MM.1S (cell line): Measurements from ENCODE around the gene CNEP1R1.

Source experiments
- DNase-seq: peaks from one replicate; pipeline ENCODE4 v3.0.0-alpha.2; 2015
- H2AFZ ChIP-seq: fragments of 300-600 bp; sonication (generic); 2 replicates; pipeline ENCODE4 v1.6.0; 2016; ENCODE audit warnings: antibody characterized with exemption, low read length
- H3F3A ChIP-seq: fragments of 300-600 bp; sonication (generic); 2 replicates; pipeline ENCODE4 v1.6.1; 2016; ENCODE audit warnings: mild to moderate bottlenecking, antibody characterized with exemption, low read length, moderate library complexity, mixed read lengths; ENCODE audit not compliant: insufficient read depth
- H3K27ac ChIP-seq: fragments of 300-600 bp; sonication (generic); 2 replicates; pipeline ENCODE4 v1.5.1; 2016; ENCODE audit warnings: mild to moderate bottlenecking, low read length
- H3K27me3 ChIP-seq: fragments of 300-600 bp; sonication (generic); replicated peaks from 2 replicates; pipeline ENCODE4 v1.6.0; 2016; ENCODE audit warnings: low read length; ENCODE audit not compliant: insufficient read depth
- H3K36me3 ChIP-seq: fragments of 300-600 bp; sonication (generic); replicated peaks from 2 replicates; pipeline ENCODE4 v1.6.1; 2016; ENCODE audit warnings: mild to moderate bottlenecking, low read length, mixed read lengths; ENCODE audit not compliant: insufficient read depth
- H3K4me1 ChIP-seq: fragments of 300-600 bp; sonication (generic); 2 replicates; pipeline ENCODE4 v1.6.1; 2016; ENCODE audit warnings: low read length, mixed read lengths
- H3K4me2 ChIP-seq: fragments of 300-600 bp; sonication (generic); 2 replicates; pipeline ENCODE4 v1.6.0; 2016; ENCODE audit warnings: low read depth, low read length
- H3K4me3 ChIP-seq: fragments of 300-600 bp; sonication (generic); 2 replicates; pipeline ENCODE4 v1.5.1; 2016; ENCODE audit warnings: low read length, mixed read lengths
- H3K79me2 ChIP-seq: fragments of 300-600 bp; sonication (generic); 2 replicates; pipeline ENCODE4 v1.6.1; 2016; ENCODE audit warnings: mixed run types, low read length, mixed read lengths
- H3K9ac ChIP-seq: fragments of 300-600 bp; sonication (generic); 2 replicates; pipeline ENCODE4 v1.6.1; 2016; ENCODE audit warnings: low read length, mixed read lengths
- H3K9me2 ChIP-seq: fragments of 300-600 bp; sonication (generic); replicated peaks from 2 replicates; pipeline ENCODE4 v1.6.1; 2016; ENCODE audit warnings: mild to moderate bottlenecking, low read length, mixed read lengths; ENCODE audit not compliant: insufficient read depth
- H3K9me3 ChIP-seq: fragments of 300-600 bp; sonication (generic); replicated peaks from 2 replicates; pipeline ENCODE4 v1.6.1; 2016; ENCODE audit warnings: mild to moderate bottlenecking, low read length, mixed read lengths; ENCODE audit not compliant: insufficient read depth
- H4K20me1 ChIP-seq: fragments of 300-600 bp; sonication (generic); 2 replicates; pipeline ENCODE4 v1.6.1; 2016; ENCODE audit warnings: mild to moderate bottlenecking, low read length, moderate library complexity, mixed read lengths; ENCODE audit not compliant: insufficient read depth
- CTCF ChIP-seq: fragments of 300-600 bp; sonication (generic); IDR thresholded peaks from 2 replicates; pipeline ENCODE4 v1.5.1; 2016; ENCODE audit warnings: antibody characterized with exemption, low read length, mixed read lengths
- EZH2 ChIP-seq: fragments of 300-600 bp; sonication (generic); optimal IDR thresholded peaks from 2 replicates; pipeline ENCODE3; 2017; ENCODE audit warnings: low read depth, mild to moderate bottlenecking, antibody characterized with exemption, low read length, mixed read lengths
- EZH2phosphoT487 ChIP-seq: fragments of 300-600 bp; sonication (generic); IDR thresholded peaks from 2 replicates; pipeline ENCODE4 v1.6.1; 2018; ENCODE audit warnings: antibody characterized with exemption, low read length

Gene CNEP1R1

GRCh38 chr16:50061326-50061725, 36.3 kb downstream of the CNEP1R1 start:
- no peaks in the 10 kb centered on the region for H3K9me2 ChIP-seq
- H3K79me2 ChIP-seq, result peaks cover under 1% of the 10 kb centered on the region
- no peaks in the 10 kb centered on the region for H3K36me3 ChIP-seq
- H3K27ac ChIP-seq, result no peak overlapping the region
- H3K4me1 ChIP-seq, result no peaks in the 10 kb centered on the region
- no peak overlapping the region for H3K4me3 ChIP-seq
- no peaks in the 10 kb centered on the region for H3K9me3 ChIP-seq
- peaks cover 2% of the 10 kb centered on the region; the same call in 1 of the 2 replicates for H3F3A ChIP-seq
- H2AFZ ChIP-seq, result no peak overlapping the region
- DNase-seq, result no peak
- H3K4me2 ChIP-seq, result no peak overlapping the region
- no peaks in the 10 kb centered on the region for H3K27me3 ChIP-seq
- TF ChIP-seq EZH2, result no peak
- TF ChIP-seq EZH2phosphoT487, result no peak
- TF ChIP-seq CTCF, result no peak
- H3K9ac ChIP-seq, result no peak overlapping the region
- no peaks in the 10 kb centered on the region for H4K20me1 ChIP-seq

- Histone ChIP-seq H3K9me2 (no peaks in the 10 kb centered on the region), H3K9me3 (no peaks in the 10 kb centered on the region), H3K79me2 (peaks cover 39% of the 10 kb centered on the region), H3K9ac (no peak overlapping the region), H3K4me3 (peak overlapping the region; percentile 36; the same call in 1 of the 2 replicates), H2AFZ (peak overlapping the region; percentile 76), H3K27me3 (no peaks in the 10 kb centered on the region), H4K20me1 (no peaks in the 10 kb centered on the region), H3K4me1 (peaks cover 20% of the 10 kb centered on the region), H3K36me3 (peaks cover 4% of the 10 kb centered on the region; the same call in 1 of the 2 replicates), H3K27ac (no peak overlapping the region), H3F3A (peaks cover 26% of the 10 kb centered on the region), H3K4me2 (peak overlapping the region; percentile 67)
- DNase-seq, result no peak
- TF ChIP-seq EZH2phosphoT487 (no peak), CTCF (no peak), EZH2 (no peak)
Observed at GRCh38 chr16:50065241-50065623, 40.2 kb downstream of the CNEP1R1 start.

- DNase-seq, result peak; percentile 94
- H3K4me2 ChIP-seq, result peak within 1 kb of the TSS; percentile 97
- H3K9me3 ChIP-seq, result no peaks in the 10 kb centered on the region
- H3K27me3 ChIP-seq, result no peaks in the 10 kb centered on the region
- no peaks in the 10 kb centered on the region for H3K9me2 ChIP-seq
- H4K20me1 ChIP-seq, result no peaks in the 10 kb centered on the region
- H3K9ac ChIP-seq, result peak within 1 kb of the TSS; percentile 98
- peaks cover 43% of the 10 kb centered on the region for H3K79me2 ChIP-seq
- peak within 1 kb of the TSS; percentile 96 for H2AFZ ChIP-seq
- H3K4me3 ChIP-seq, result peak within 1 kb of the TSS; percentile 100
- peaks cover 20% of the 10 kb centered on the region for H3K4me1 ChIP-seq
- H3F3A ChIP-seq, result peaks cover 26% of the 10 kb centered on the region
- TF ChIP-seq CTCF (no peak), EZH2phosphoT487 (no peak), EZH2 (no peak)
- H3K27ac ChIP-seq, result peak within 1 kb of the TSS; percentile 97
- H3K36me3 ChIP-seq, result peaks cover 4% of the 10 kb centered on the region; the same call in 1 of the 2 replicates
Observed at GRCh38 chr16:50065624-50066481, 40.8 kb downstream of the CNEP1R1 start, which contains the start of gene HEATR3. HEATR3 (plus strand) TSS chr16:50065970; CDS start chr16:50066132, 162 bp downstream.
